ENCODE data around the gene UFM1.
A peak's percentile ranks its signal among the peaks of the same experiment; 100 is the strongest.
"Not testable (repeated sequence)": the region's sequence is repeated elsewhere in the genome, so short reads cannot be mapped to it uniquely, and the experiment has no call there.

UFM1 gene

GRCh38 chr13:38346764-38347163 lies 2.9 kb upstream of the UFM1 start:
- Histone ChIP-seq H3K36me3 (ENCODE audit: insufficient read depth, low read length) (peaks cover 8% of the 10 kb centered on the region), H3K9me3 (ENCODE audit: low read length) (no peaks in the 10 kb centered on the region), H3K27me3 (ENCODE audit: insufficient read depth, low read length) (no peaks in the 10 kb centered on the region), H3K4me3 (ENCODE audit: low read length) (no peak overlapping the region), H2AFZ (ENCODE audit: low read depth, low read length) (peak overlapping the region; percentile 29), H3K4me1 (ENCODE audit: insufficient read depth, low read length) (peaks cover 27% of the 10 kb centered on the region)

GRCh38 chr13:38348861-38349389 lies 726 bp upstream of the UFM1 start:
- Histone ChIP-seq H3K36me3 (ENCODE audit: insufficient read depth, low read length) (peaks cover 10% of the 10 kb centered on the region), H3K9me3 (ENCODE audit: low read length) (no peaks in the 10 kb centered on the region), H3K4me1 (ENCODE audit: insufficient read depth, low read length) (peaks cover 27% of the 10 kb centered on the region), H3K4me3 (ENCODE audit: low read length) (peak overlapping the region; percentile 66), H3K27me3 (ENCODE audit: insufficient read depth, low read length) (no peaks in the 10 kb centered on the region), H2AFZ (ENCODE audit: low read depth, low read length) (peak overlapping the region; percentile 99)

- Histone ChIP-seq H3K36me3 (ENCODE audit: insufficient read depth, low read length) (peaks cover 20% of the 10 kb centered on the region), H3K4me1 (ENCODE audit: insufficient read depth, low read length) (peaks cover 27% of the 10 kb centered on the region), H2AFZ (ENCODE audit: low read depth, low read length) (peak overlapping the region; percentile 80), H3K4me3 (ENCODE audit: low read length) (peak overlapping the region; percentile 66), H3K9me3 (ENCODE audit: low read length) (no peaks in the 10 kb centered on the region), H3K27me3 (ENCODE audit: insufficient read depth, low read length) (no peaks in the 10 kb centered on the region)
These were observed 515 bp downstream of the UFM1 start for GRCh38 chr13:38350114-38350617.

GRCh38 chr13:38355595-38356119 lies 6.0 kb downstream of the UFM1 start:
- H3K9me3 ChIP-seq (ENCODE audit: low read length), result no peaks in the 10 kb centered on the region
- H3K36me3 ChIP-seq (ENCODE audit: insufficient read depth, low read length), result peaks cover 48% of the 10 kb centered on the region
- no peak overlapping the region for H3K4me3 ChIP-seq (ENCODE audit: low read length)
- peaks cover 8% of the 10 kb centered on the region for H3K4me1 ChIP-seq (ENCODE audit: insufficient read depth, low read length)
- H3K27me3 ChIP-seq (ENCODE audit: insufficient read depth, low read length), result no peaks in the 10 kb centered on the region
- H2AFZ ChIP-seq (ENCODE audit: low read depth, low read length), result no peak overlapping the region

GRCh38 chr13:38358684-38359083 lies 9.0 kb downstream of the UFM1 start:
- Histone ChIP-seq H3K36me3 (ENCODE audit: insufficient read depth, low read length) (peaks cover 54% of the 10 kb centered on the region), H3K27me3 (ENCODE audit: insufficient read depth, low read length) (no peaks in the 10 kb centered on the region), H3K9me3 (ENCODE audit: low read length) (peaks cover 3% of the 10 kb centered on the region), H2AFZ (ENCODE audit: low read depth, low read length) (no peak overlapping the region), H3K4me3 (ENCODE audit: low read length) (no peak overlapping the region), H3K4me1 (ENCODE audit: insufficient read depth, low read length) (peaks cover 7% of the 10 kb centered on the region)

GRCh38 chr13:38361542-38362262 lies 12.1 kb downstream of the UFM1 start:
- Histone ChIP-seq H3K27me3 (ENCODE audit: insufficient read depth, low read length) (no peaks in the 10 kb centered on the region), H3K4me1 (ENCODE audit: insufficient read depth, low read length) (peaks cover 7% of the 10 kb centered on the region), H2AFZ (ENCODE audit: low read depth, low read length) (no peak overlapping the region), H3K36me3 (ENCODE audit: insufficient read depth, low read length) (peaks cover 33% of the 10 kb centered on the region), H3K9me3 (ENCODE audit: low read length) (peaks cover 3% of the 10 kb centered on the region), H3K4me3 (ENCODE audit: low read length) (no peak overlapping the region)

GRCh38 chr13:38363219-38363618 lies 13.6 kb downstream of the UFM1 start:
- no peaks in the 10 kb centered on the region for H3K27me3 ChIP-seq (ENCODE audit: insufficient read depth, low read length)
- H3K36me3 ChIP-seq (ENCODE audit: insufficient read depth, low read length), result peaks cover 28% of the 10 kb centered on the region
- peaks cover 7% of the 10 kb centered on the region for H3K4me1 ChIP-seq (ENCODE audit: insufficient read depth, low read length)
- H3K9me3 ChIP-seq (ENCODE audit: low read length), result peaks cover 3% of the 10 kb centered on the region
- no peak overlapping the region for H3K4me3 ChIP-seq (ENCODE audit: low read length)
- no peak overlapping the region for H2AFZ ChIP-seq (ENCODE audit: low read depth, low read length)

- not testable (repeated sequence) for H3K4me3 ChIP-seq (ENCODE audit: low read length)
- H3K36me3 ChIP-seq (ENCODE audit: insufficient read depth, low read length), result peaks cover 25% of the 10 kb centered on the region
These were observed 14.1 kb downstream of the UFM1 start for GRCh38 chr13:38363746-38364145.

GRCh38 chr13:38365661-38366060 lies 16.0 kb downstream of the UFM1 start:
- Histone ChIP-seq H3K9me3 (ENCODE audit: low read length) (peaks cover 3% of the 10 kb centered on the region), H3K27me3 (ENCODE audit: insufficient read depth, low read length) (no peaks in the 10 kb centered on the region), H3K4me1 (ENCODE audit: insufficient read depth, low read length) (peaks cover 7% of the 10 kb centered on the region), H3K36me3 (ENCODE audit: insufficient read depth, low read length) (peaks cover 16% of the 10 kb centered on the region), H2AFZ (ENCODE audit: low read depth, low read length) (no peak overlapping the region), H3K4me3 (ENCODE audit: low read length) (no peak overlapping the region)

More at GRCh38 chr13:38363746-38364145, 14.1 kb downstream of the UFM1 start:
- not testable (repeated sequence) for H3K27me3 ChIP-seq (ENCODE audit: insufficient read depth, low read length); H3K9me3 ChIP-seq (ENCODE audit: low read length); H2AFZ ChIP-seq (ENCODE audit: low read depth, low read length); H3K4me1 ChIP-seq (ENCODE audit: insufficient read depth, low read length)

GRCh38 chr13:38366954-38367645 lies 17.4 kb downstream of the UFM1 start:
- Histone ChIP-seq H3K27me3 (ENCODE audit: insufficient read depth, low read length) (no peaks in the 10 kb centered on the region), H3K9me3 (ENCODE audit: low read length) (peaks cover 3% of the 10 kb centered on the region), H3K4me3 (ENCODE audit: low read length) (no peak overlapping the region), H2AFZ (ENCODE audit: low read depth, low read length) (no peak overlapping the region), H3K4me1 (ENCODE audit: insufficient read depth, low read length) (peaks cover 2% of the 10 kb centered on the region), H3K36me3 (ENCODE audit: insufficient read depth, low read length) (peaks cover 7% of the 10 kb centered on the region)

GRCh38 chr13:38369058-38369457 lies 19.4 kb downstream of the UFM1 start:
- Histone ChIP-seq H3K27me3 (ENCODE audit: insufficient read depth, low read length) (no peaks in the 10 kb centered on the region), H3K9me3 (ENCODE audit: low read length) (no peaks in the 10 kb centered on the region), H3K4me1 (ENCODE audit: insufficient read depth, low read length) (no peaks in the 10 kb centered on the region), H3K36me3 (ENCODE audit: insufficient read depth, low read length) (no peaks in the 10 kb centered on the region), H3K4me3 (ENCODE audit: low read length) (no peak overlapping the region), H2AFZ (ENCODE audit: low read depth, low read length) (no peak overlapping the region)

GRCh38 chr13:38370096-38370495 lies 20.4 kb downstream of the UFM1 start:
- H3K4me1 ChIP-seq (ENCODE audit: insufficient read depth, low read length); H3K9me3 ChIP-seq (ENCODE audit: low read length); H2AFZ ChIP-seq (ENCODE audit: low read depth, low read length); H3K27me3 ChIP-seq (ENCODE audit: insufficient read depth, low read length); H3K4me3 ChIP-seq (ENCODE audit: low read length); H3K36me3 ChIP-seq (ENCODE audit: insufficient read depth, low read length): not testable (repeated sequence)

- H3K4me3 ChIP-seq (ENCODE audit: low read length), result no peak overlapping the region
- H3K36me3 ChIP-seq (ENCODE audit: insufficient read depth, low read length), result no peaks in the 10 kb centered on the region
- no peak overlapping the region for H2AFZ ChIP-seq (ENCODE audit: low read depth, low read length)
- no peaks in the 10 kb centered on the region for H3K9me3 ChIP-seq (ENCODE audit: low read length)
- H3K27me3 ChIP-seq (ENCODE audit: insufficient read depth, low read length), result no peaks in the 10 kb centered on the region
- H3K4me1 ChIP-seq (ENCODE audit: insufficient read depth, low read length), result no peaks in the 10 kb centered on the region
These were observed 23.3 kb downstream of the UFM1 start for GRCh38 chr13:38372820-38373383.
